Gastroesophageal sphincter (tissue), 3 donors: ENCODE data around the gene FAM13A.

ENCODE experiments used
- EP300 ChIP-seq: sonication (generic); formaldehyde crosslinking; IDR thresholded peaks from one replicate; pipeline ENCODE4 v1.6.1; 2017; ENCODE audit warnings: antibody characterized with exemption, mild to moderate bottlenecking
- POLR2A ChIP-seq, 2 donors: fragments of 450-650 bp; IDR thresholded peaks; one replicate each; pipeline ENCODE4 v1.6.1; 2017; ENCODE audit warnings: antibody characterized with exemption in 2 of 2, mild to moderate bottlenecking in 2 of 2, moderate library complexity in 1 of 2
- POLR2AphosphoS5 ChIP-seq: sonication (generic); formaldehyde crosslinking; IDR thresholded peaks from one replicate; pipeline ENCODE4 v1.6.1; 2017; ENCODE audit warnings: antibody characterized with exemption
- TF ChIP-seq, protein P1 (sequence below), 4 experiments: fragments of 200-600 bp in 2 of 4; fragments of 450-650 bp in 2 of 4; sonication (generic) in 1 of 4; IDR thresholded peaks; one replicate each; pipeline ENCODE4 v1.5.1; 2017 to 2019; ENCODE audit warnings: antibody characterized with exemption in 4 of 4, mild to moderate bottlenecking in 2 of 4, moderate library complexity in 2 of 4

GRCh38 chr4:88854481-88854880 is 202.5 kb downstream of the FAM13A start:
- TF ChIP-seq, protein P1, sequence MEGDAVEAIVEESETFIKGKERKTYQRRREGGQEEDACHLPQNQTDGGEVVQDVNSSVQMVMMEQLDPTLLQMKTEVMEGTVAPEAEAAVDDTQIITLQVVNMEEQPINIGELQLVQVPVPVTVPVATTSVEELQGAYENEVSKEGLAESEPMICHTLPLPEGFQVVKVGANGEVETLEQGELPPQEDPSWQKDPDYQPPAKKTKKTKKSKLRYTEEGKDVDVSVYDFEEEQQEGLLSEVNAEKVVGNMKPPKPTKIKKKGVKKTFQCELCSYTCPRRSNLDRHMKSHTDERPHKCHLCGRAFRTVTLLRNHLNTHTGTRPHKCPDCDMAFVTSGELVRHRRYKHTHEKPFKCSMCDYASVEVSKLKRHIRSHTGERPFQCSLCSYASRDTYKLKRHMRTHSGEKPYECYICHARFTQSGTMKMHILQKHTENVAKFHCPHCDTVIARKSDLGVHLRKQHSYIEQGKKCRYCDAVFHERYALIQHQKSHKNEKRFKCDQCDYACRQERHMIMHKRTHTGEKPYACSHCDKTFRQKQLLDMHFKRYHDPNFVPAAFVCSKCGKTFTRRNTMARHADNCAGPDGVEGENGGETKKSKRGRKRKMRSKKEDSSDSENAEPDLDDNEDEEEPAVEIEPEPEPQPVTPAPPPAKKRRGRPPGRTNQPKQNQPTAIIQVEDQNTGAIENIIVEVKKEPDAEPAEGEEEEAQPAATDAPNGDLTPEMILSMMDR (IDR thresholded peaks at IDR 0.05), result no peak
- TF ChIP-seq POLR2A (IDR thresholded peaks at IDR 0.05), result no peak
- TF ChIP-seq POLR2AphosphoS5, result no peak
- no peak for TF ChIP-seq EP300
